NCI-H187 treated with DMSO at 0.1 percent for 48 hours (cell line): ENCODE results near the gene CEACAM6.
"Not testable (repeated sequence)": the region's sequence is repeated elsewhere in the genome, so short reads cannot be mapped to it uniquely, and the experiment has no call there.

Experiments used
- DNase-seq: peaks from one replicate; lab custom pipeline; 2025; lab: John Stamatoyannopoulos, UW

Gene CEACAM6

DNA sequence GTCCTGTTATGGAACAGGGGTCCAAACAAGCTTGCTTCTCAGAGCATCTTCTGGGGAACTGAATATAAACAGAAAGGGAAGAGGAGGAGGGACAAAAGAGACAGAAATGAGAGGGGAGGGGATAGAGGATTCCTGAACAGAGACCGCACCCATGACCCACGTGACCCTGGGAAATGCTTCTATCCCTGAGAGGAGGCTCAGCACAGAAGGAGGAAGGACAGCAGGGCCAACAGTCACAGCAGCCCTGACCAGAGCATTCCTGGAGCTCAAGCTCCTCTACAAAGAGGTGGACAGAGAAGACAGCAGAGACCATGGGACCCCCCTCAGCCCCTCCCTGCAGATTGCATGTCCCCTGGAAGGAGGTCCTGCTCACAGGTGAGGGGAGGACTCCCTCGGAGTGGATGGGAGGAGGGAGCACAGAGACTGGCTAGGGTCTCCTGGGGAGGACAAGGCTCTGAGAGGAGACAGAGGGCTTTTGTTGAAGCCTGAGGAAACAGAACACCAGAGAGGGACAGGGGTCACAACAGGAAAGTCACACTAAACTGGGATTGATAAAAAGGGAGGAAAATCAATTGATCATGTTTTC lies at the start of gene CEACAM6:
Gene CEACAM6 (plus strand): TSS at position 203 of the 586 bp plus-strand sequence. CDS start 109 bp downstream, at position 312.
- DNase-seq: no peak

DNA sequence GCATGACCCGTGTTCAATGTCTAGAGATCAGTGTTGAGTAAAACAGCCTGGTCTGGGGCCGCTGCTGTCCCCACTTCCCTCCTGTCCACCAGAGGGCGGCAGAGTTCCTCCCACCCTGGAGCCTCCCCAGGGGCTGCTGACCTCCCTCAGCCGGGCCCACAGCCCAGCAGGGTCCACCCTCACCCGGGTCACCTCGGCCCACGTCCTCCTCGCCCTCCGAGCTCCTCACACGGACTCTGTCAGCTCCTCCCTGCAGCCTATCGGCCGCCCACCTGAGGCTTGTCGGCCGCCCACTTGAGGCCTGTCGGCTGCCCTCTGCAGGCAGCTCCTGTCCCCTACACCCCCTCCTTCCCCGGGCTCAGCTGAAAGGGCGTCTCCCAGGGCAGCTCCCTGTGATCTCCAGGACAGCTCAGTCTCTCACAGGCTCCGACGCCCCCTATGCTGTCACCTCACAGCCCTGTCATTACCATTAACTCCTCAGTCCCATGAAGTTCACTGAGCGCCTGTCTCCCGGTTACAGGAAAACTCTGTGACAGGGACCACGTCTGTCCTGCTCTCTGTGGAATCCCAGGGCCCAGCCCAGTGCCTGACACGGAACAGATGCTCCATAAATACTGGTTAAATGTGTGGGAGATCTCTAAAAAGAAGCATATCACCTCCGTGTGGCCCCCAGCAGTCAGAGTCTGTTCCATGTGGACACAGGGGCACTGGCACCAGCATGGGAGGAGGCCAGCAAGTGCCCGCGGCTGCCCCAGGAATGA lies 48.4 kb upstream of the CEACAM6 start:
- peak; percentile 63 for DNase-seq

DNA sequence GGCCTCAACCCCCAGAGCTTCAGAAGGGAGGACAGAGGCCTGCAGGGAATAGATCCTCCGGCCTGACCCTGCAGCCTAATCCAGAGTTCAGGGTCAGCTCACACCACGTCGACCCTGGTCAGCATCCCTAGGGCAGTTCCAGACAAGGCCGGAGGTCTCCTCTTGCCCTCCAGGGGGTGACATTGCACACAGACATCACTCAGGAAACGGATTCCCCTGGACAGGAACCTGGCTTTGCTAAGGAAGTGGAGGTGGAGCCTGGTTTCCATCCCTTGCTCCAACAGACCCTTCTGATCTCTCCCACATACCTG lies 47.9 kb upstream of the CEACAM6 start:
- no peak for DNase-seq

DNA sequence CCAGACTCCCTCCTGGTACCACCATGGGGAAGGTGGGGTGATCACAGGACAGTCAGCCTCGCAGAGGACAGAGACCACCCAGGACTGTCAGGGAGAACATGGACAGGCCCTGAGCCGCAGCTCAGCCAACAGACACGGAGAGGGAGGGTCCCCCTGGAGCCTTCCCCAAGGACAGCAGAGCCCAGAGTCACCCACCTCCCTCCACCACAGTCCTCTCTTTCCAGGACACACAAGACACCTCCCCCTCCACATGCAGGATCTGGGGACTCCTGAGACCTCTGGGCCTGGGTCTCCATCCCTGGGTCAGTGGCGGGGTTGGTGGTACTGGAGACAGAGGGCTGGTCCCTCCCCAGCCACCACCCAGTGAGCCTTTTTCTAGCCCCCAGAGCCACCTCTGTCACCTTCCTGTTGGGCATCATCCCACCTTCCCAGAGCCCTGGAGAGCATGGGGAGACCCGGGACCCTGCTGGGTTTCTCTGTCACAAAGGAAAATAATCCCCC lies 47.4 kb upstream of the CEACAM6 start:
- no peak for DNase-seq

DNA sequence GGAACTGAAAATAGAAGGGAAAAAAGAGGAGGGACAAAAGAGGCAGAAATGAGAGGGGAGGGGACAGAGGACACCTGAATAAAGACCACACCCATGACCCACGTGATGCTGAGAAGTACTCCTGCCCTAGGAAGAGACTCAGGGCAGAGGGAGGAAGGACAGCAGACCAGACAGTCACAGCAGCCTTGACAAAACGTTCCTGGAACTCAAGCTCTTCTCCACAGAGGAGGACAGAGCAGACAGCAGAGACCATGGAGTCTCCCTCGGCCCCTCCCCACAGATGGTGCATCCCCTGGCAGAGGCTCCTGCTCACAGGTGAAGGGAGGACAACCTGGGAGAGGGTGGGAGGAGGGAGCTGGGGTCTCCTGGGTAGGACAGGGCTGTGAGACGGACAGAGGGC lies 46.8 kb upstream of the CEACAM6 start, which contains the start of gene CEACAM5:
Gene CEACAM5 (plus strand): TSS at position 146 of the 400 bp plus-strand sequence. CDS start 106 bp downstream, at position 252.
- DNase-seq: peak; percentile 49

DNA sequence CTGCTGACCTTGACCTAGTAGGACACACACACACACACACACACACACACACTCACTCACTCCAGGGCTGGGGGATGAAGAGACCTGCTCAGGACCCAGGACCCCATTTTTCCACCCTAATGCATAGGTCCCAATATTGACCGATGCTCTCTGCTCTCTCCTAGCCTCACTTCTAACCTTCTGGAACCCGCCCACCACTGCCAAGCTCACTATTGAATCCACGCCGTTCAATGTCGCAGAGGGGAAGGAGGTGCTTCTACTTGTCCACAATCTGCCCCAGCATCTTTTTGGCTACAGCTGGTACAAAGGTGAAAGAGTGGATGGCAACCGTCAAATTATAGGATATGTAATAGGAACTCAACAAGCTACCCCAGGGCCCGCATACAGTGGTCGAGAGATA lies 45.8 kb upstream of the CEACAM6 start:
- DNase-seq: not testable (repeated sequence)

DNA sequence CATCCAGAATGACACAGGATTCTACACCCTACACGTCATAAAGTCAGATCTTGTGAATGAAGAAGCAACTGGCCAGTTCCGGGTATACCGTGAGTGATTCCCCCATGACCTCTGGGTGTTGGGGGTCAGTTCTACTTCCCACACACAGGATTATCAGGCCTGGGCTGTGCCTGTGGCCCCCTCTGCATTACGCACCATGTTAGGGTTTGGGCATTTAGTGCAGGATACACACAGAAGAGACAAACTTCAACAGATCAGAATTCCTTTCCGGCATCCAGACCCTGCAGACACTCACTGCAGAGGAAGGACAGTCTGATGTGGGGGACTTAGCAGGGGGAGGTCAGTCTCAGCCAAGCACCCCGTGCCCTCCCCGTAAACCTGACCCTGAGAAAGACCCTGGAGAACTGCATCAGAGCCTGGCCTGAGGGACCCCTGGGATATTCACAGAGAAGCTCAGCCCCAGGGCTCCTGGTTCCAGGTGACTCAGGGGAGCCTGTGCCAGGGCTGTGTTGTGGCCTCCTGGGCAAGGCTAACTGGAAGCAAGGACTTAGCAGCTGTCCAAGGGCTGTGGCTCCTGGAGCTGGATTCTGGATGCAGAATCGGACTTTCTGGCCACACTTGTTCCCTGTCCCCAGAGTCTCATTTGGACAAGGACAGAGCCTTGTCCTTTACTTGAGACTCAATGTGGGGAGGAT lies 45.2 kb upstream of the CEACAM6 start:
- DNase-seq: no peak

DNA sequence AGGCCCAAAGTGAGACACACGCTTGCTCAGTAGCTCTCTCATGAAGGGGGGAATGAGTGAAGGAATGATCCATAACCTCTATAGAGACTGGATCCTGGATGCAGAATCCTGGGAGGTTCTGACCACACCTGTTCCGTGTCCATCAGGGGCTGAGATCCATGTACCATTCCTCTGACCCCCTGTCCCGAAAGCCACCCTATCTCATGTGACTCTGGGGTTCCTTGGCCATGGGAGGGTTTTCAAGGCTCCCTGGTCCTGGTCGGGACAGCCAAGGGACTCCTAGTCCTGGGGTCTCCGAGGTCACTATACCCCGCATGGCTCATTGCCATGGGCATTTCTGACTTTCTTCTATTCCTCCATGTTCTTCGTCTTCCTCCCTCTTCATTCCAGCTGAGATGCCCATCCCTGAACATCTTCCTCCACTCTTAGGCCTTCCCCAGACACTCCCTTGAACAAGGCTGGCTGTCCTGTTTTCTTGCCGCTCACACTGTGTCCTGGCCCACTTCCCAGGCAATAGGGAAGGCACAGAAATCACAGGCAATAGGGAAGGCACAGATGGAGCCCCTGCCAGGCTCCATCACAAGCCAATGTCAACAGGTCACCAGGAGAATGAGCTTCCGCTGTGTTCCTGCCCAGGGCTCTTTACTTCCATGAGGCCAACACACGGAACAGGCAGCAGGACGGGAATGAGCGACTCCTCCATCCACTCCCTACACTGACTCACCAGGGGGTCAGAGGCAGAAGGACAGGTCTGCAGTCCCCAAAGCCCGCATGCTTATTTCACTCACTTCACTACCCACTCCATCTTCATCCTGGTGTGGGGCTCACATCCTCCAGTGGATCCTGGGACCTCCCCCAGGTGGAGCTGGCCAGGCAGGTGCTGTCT lies 43.7 kb upstream of the CEACAM6 start:
- no peak for DNase-seq

DNA sequence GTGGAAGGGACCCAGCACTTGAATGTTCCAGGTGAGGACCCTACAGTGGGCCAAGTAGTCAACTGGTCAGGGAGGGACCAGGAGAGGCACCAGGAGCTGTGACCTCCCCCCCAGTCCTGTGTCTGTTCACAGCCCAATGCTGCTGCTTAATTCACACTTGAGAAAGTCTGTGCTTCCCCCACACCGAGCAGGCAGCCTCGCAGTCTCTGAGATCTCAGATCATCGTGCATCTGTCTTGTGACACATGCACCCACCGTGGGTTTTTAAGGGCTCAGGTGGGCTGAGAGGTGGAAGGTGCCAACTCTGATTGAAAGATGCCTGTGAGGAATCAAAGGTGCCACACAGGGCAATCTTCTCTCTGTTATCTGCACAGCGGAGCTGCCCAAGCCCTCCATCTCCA lies 40.7 kb upstream of the CEACAM6 start:
- no peak for DNase-seq

DNA sequence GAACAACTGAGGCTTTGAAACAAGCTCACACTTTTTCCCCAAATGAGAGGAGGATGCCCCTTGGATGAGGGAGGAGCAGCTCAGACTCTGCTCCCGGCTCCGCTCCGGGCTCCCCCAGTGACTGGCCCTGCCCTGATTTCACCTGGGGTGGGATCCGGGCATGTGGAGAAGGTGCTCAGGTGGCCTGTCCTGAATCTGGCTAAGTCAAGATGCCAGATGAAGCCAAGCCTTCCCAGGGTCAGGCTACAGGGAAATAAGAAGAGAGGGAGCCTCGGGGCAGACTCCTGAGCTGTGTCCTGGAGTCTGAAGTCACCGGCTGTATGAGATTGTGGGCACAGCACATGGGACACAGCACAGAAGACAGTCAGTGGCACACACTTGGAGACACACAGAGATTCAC lies 36.6 kb upstream of the CEACAM6 start:
- DNase-seq: no peak

DNA sequence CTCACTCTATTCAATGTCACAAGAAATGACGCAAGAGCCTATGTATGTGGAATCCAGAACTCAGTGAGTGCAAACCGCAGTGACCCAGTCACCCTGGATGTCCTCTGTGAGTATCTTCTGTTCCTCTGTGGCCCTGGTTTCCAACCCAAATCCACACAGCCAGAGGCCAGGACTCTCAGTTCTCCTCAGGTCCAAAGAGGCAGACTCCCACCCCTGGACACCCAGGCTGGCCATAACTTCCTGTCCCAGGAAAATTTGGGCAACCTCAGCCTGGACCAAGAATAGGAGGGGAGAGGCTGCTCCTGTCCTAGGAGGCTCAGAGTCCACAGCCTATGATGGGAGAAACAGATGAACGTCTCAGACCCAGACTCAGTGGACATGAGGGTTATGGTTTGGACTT lies 35.2 kb upstream of the CEACAM6 start:
- DNase-seq: no peak

DNA sequence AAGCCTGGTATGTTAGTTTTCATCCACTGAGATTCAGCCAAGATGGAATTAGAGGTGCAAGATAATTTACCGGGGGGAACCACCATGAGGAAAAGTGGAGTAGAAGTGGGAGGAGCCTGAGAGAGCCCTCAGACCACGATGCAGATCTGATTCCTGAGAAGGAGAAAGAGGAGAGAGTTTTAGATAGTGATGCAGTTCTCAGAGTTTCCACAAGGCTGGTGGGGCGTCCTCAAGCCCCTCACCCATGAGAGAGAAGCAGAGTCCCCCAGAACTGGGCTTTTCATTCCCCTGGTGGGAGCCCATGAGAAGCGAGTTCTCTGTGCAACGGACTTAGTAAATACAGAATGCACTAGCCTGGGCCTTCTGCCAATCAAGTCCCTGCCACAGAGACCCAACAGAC lies 28.8 kb upstream of the CEACAM6 start:
- no peak for DNase-seq

DNA sequence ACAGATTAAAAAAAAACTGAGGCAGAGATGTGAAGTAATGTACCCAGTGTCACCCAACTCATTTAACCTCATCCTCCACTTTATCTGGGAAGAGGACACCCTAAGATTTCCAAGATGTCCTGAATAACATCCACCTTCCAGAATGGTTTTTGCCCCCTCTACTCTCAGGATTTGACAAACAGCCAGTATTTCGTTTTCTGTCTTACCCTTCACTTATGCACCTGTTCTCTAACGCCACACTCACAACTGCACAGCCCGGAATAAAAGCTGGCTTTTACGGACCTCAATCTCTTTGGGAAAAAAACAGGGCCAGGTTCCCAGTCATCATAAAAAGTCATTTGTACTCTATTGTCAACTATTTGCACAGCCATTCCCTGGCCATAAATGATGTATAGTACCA lies 21.2 kb upstream of the CEACAM6 start:
- DNase-seq: no peak

DNA sequence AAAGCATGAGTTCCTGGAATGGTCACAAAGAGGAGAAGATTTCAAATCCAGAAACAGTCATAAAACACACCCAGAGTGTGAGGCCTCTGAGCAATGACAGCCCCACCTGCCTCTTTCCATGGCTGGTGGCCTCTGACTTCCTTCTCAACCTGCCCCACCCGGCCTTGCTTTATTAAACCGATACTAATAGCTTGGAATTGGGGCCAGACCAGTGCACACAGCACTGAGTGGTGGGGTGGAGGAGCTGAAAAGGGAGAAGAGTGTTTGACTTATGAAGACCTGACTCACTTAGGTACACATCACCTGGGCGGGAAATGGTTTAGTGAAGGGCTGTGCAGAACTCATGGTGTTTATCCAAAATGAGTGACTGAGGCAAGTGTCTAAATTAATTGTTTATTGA lies 20.7 kb upstream of the CEACAM6 start:
- peak; percentile 78 for DNase-seq

DNA sequence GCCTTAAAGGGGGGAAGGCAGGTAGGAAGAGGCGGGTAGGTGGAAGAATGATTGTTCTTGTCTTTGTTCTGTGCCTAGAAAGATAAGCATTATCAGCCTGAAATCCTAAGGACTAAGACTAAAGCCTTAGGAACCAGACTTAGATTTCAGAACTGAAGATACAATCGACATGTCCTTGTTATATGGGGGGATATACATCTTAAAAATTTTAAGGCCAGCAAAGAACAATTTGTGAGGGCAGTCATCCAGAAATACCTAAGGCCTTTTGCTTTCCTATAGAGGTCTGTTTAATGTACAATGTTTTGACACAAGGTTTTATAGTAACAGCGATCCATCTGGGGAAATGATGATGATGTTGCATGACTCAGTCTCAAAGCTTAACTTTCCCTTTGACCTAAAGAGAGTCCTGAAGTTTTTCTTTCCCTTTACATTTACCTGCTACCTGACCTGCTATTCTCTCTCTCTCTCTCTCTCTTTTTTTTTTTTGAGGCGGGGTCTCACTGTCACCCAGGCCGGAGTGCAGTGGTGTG lies 20.2 kb upstream of the CEACAM6 start:
- no peak for DNase-seq

DNA sequence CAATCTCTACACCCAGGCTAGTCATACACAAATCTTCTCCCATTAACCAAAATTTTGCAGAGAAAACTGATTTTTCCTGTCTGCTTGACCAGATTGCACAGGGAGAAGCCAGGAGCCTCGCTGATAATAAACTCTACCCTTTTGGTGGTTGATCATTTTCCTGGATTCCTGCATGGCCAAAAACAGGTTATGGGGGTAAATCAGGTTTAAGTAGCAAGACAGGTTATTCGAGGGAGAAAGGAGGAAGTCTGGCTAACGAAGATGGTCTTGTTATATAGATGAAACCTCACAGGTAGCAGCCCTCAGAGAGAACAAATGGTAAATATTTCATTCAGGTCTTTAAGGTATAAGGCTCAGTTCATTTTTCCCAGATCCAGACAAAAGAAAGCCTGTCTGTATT lies 16.0 kb upstream of the CEACAM6 start:
- no peak for DNase-seq

DNA sequence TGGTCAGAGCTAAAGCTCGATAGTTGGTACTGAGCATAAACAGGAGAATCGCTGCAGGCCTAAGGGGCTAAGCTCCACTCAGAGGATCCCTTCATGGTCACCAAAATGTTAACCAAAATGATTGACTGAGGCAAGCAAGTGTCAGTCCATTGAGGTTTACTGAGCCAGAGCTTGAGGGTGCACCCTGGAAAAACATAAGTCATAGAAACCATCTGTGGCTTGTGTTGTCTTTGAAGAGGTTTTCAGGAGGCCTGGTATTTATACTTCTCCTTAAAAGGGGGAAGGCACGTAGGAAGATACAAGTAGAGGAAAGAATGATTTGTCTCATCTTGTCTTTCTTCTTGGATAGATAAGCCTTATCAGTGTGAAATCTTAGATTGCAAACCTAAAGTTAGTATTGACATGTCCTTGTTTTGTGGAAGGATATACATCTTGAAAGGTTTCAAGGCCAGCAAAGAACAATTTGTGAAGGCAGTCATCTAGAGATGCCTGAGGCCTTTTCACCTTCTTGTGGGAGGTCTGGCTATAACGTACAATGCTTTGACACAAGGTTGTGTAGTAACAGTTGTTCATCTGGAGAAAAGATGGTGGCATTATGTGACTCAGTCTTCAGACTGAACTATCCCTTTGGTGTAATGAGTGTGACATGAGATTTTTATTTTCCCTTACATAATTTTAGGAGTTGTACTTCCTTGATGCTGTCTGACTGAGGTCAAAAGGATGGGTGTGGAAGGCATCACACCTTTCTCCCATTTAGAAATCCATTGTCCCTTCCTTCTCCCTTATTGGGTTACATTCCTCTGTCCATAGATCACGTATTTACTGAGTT lies 14.7 kb upstream of the CEACAM6 start:
- no peak for DNase-seq

DNA sequence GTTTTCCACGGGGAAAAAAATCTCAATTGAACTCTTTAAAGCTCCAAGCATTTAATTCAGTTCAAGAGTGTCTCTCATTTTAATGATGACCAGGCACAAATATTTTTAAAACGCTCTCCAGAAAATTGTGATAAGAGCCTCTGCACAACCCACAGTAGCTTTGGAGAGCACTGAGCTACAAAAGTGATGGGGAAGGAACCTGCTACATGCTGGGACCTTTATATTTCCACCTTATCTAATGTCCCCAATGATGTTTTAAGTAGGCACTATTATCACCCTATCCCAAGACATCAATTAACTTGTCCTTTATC lies 14.1 kb upstream of the CEACAM6 start:
- no peak for DNase-seq

DNA sequence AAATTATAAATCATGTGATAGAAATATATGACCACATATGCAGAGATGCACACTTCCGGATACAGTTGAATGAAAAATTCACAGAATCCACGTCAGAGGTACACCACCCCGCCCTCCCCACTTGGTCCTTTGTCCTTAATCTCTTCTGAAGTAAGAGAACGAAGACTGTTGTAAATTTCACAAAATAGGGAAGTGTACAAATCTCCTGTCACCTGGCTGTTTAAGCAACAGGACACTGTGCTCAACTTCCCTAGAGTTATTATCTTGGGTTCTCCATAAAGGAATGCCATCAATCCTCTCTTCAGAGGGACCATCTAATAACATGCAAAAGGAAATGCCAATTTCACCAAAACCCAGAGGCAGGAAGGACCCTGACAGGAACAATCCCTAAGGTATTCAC lies 10.5 kb upstream of the CEACAM6 start:
- DNase-seq: no peak

DNA sequence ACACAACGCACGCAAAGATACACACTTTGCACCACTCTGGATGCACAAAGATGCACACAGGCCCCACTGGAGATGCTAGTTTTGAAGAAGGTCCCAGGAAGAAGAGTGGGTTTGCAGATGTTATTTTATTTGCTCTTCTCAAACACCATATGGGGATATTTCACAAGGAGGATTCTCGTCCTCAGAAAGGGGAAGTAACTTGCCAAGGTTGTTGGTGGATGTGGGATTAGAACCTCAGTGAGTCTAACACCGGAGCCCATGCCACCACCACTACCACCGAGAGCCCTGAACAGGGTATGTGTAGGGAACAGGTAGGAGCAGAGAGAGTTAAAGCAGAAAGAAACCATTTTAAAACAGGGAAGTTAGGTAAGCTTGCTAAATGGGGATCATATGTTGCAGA lies 9.6 kb upstream of the CEACAM6 start:
- DNase-seq: no peak

DNA sequence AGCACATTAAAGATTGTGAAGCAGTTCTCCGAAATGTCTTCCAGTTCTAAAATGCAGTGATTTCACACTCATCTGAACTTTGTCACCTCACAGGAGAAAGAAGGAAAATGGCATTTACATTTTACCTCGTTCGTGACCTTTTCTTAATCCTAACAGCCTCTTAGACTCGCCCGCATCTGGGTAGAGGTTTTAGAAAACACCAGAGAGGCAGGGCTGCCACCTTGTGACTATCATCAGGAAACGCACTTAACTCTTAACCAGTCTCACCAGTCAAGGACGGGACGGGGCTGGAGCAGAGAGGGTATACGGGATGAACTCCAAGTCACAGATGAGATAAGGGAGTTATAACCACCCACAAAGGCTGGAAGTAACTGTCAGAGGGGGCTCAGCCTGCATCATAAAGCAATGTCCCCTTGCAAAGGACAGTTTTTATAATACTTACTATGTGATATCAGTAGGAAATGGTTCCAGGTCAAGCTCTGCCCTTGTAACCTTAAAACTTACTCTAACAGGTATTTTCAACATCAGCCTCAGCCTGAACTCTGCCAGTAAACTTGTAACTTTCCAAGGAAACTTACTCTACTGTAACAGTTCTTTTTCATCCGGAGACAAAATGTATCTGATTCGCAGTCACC lies 8.6 kb upstream of the CEACAM6 start:
- DNase-seq: peak; percentile 72
